OCI-LY7 (cell line): ENCODE results near the gene DGKG.

Source experiments
- CTCF ChIP-seq: fragments of 200-600 bp; sonication (generic); conservative IDR thresholded peaks from 2 replicates; pipeline ENCODE4 v1.5.1; 2014; ENCODE audit warnings: mild to moderate bottlenecking, antibody characterized with exemption, low read length, moderate library complexity, mixed read lengths
- EZH2phosphoT487 ChIP-seq: fragments of 200-600 bp; sonication (generic); IDR thresholded peaks from 2 replicates; pipeline ENCODE4 v1.6.1; 2018; ENCODE audit warnings: low read depth, borderline replicate concordance, mild to moderate bottlenecking, mixed run types, antibody characterized with exemption, low read length, moderate library complexity, mixed read lengths

GRCh38 chr3:186137051-186137685 is 224.9 kb downstream of the DGKG start:
- no peak for TF ChIP-seq CTCF
- no peak for TF ChIP-seq EZH2phosphoT487
